ENCODE data around the gene IFT88.

The IFT88 gene

GRCh38 chr13:20566898-20567874 lies at the start of gene IFT88:
Gene IFT88 (plus strand): TSS chr13:20567157. CDS start chr13:20574386, 7,229 bp downstream.
- DNase-seq (ENCODE audit: extremely low spot score), result peak; percentile 90
- POLR2A ChIA-PET, result no interaction called here
- no peak for TF ChIP-seq CTCF (IDR thresholded peaks at IDR 0.05; ENCODE audit: control extremely low read depth, extremely low read depth, low read depth, missing control alignments)
- CTCF ChIA-PET, result interaction anchor here (1.0 to 2.1 kb wide), 4 partner anchors 14 to 137 kb away, joined by 3 to 7 read pairs (median 3); partner anchors contain the start of gene IL17D

GRCh38 chr13:20518660-20519100 lies 48.3 kb upstream of the IFT88 start:
- CTCF ChIA-PET, result interaction anchor here (1.0 kb wide), 1 partner anchor 13 kb away, joined by 3 read pairs; no protein-coding TSS in a partner anchor
- no peak for DNase-seq (ENCODE audit: extremely low spot score)
- TF ChIP-seq CTCF (IDR thresholded peaks at IDR 0.05; ENCODE audit: control extremely low read depth, extremely low read depth, low read depth, missing control alignments), result no peak
- POLR2A ChIA-PET, result no interaction called here

- ChIA-PET CTCF (no interaction called here), POLR2A (no interaction called here)
- TF ChIP-seq CTCF (IDR thresholded peaks at IDR 0.05; ENCODE audit: control extremely low read depth, extremely low read depth, low read depth, missing control alignments), result no peak
- DNase-seq (ENCODE audit: extremely low spot score), result no peak
Measured at GRCh38 chr13:20519875-20520274, 47.1 kb upstream of the IFT88 start.

- TF ChIP-seq CTCF (IDR thresholded peaks at IDR 0.05; ENCODE audit: control extremely low read depth, extremely low read depth, low read depth, missing control alignments), result no peak
- DNase-seq (ENCODE audit: extremely low spot score), result no peak
- CTCF ChIA-PET, result interaction anchor here (0.7 to 1.2 kb wide), 3 partner anchors 10 to 404 kb away, joined by 3 to 4 read pairs (median 3); no protein-coding TSS in a partner anchor
- POLR2A ChIA-PET, result no interaction called here
Measured at GRCh38 chr13:20521364-20522115, 45.4 kb upstream of the IFT88 start.

- ChIA-PET POLR2A (interaction anchor here (0.6 to 0.7 kb wide), 3 partner anchors 24 to 1078 kb away, joined by 3 to 4 read pairs (median 3); no protein-coding TSS in a partner anchor), CTCF (interaction anchor here (1.6 kb wide), 1 partner anchor 11 kb away, joined by 3 read pairs; no protein-coding TSS in a partner anchor)
- DNase-seq (ENCODE audit: extremely low spot score), result peak; percentile 39
- no peak for TF ChIP-seq CTCF (IDR thresholded peaks at IDR 0.05; ENCODE audit: control extremely low read depth, extremely low read depth, low read depth, missing control alignments)
Measured at GRCh38 chr13:20525144-20525600, 41.8 kb upstream of the IFT88 start.
